H1 (cell line): ENCODE results near the gene HOXA6.

Source experiments
- ATF2 ChIP-seq: IDR thresholded peaks from 2 replicates; pipeline ENCODE4 v1.6.1; 2012; ENCODE audit warnings: low read length, inconsistent platforms
- FOSL1 ChIP-seq: IDR thresholded peaks from 2 replicates; pipeline ENCODE4 v1.6.1; 2011; ENCODE audit warnings: mild to moderate bottlenecking, low read depth, low read length, moderate library complexity; ENCODE audit not compliant: insufficient read depth
- HDAC6 ChIP-seq: IDR thresholded peaks from one replicate; pipeline ENCODE4 v1.7.1; 2012; ENCODE audit warnings: low read depth, mild to moderate bottlenecking, inconsistent platforms, low read length, moderate library complexity
- JUND ChIP-seq: IDR thresholded peaks from 2 replicates; pipeline ENCODE4 v1.6.1; 2011; ENCODE audit warnings: mild to moderate bottlenecking, improper control_type of control experiment, low read length
- POLR2A ChIP-seq, 2 experiments: IDR thresholded peaks; 1 replicate in 1 of 2; 2 replicates in 1 of 2; pipeline ENCODE4 v1.6.1; 2011; ENCODE audit warnings: low read depth in 2 of 2, low read length in 2 of 2, mild to moderate bottlenecking in 2 of 2; ENCODE audit errors: control extremely low read depth in 1 of 2
- POU5F1 ChIP-seq: IDR thresholded peaks from 2 replicates; pipeline ENCODE4 v1.6.1; 2011; ENCODE audit warnings: low read depth, mild to moderate bottlenecking, low read length, moderate library complexity
- RAD21 ChIP-seq, 2 experiments: IDR thresholded peaks in 1 of 2; conservative IDR thresholded peaks in 1 of 2; 2 replicates each; pipeline ENCODE4 v1.6.1; 2011; ENCODE audit warnings: low read depth in 2 of 2, low read length in 2 of 2, improper control_type of control experiment in 1 of 2, inconsistent platforms in 1 of 2, mild to moderate bottlenecking in 1 of 2, moderate library complexity in 1 of 2
- RXRA ChIP-seq: IDR thresholded peaks from 2 replicates; pipeline ENCODE4 v1.6.1; 2011; ENCODE audit warnings: low read depth, mild to moderate bottlenecking, low read length, moderate library complexity; ENCODE audit not compliant: insufficient read depth
- SIX5 ChIP-seq: IDR thresholded peaks from 2 replicates; pipeline ENCODE4 v1.6.1; 2011; ENCODE audit warnings: mild to moderate bottlenecking, low read depth, low read length
- SP1 ChIP-seq: IDR thresholded peaks from 2 replicates; pipeline ENCODE4 v1.6.1; 2011; ENCODE audit warnings: low read depth, low read length
- TF ChIP-seq, protein P1 (sequence below), 3 experiments: IDR thresholded peaks; 1 replicate in 2 of 3; 2 replicates in 1 of 3; pipeline versions ENCODE4 v1.5.1 to v1.6.1; 2011; ENCODE audit warnings: low read length in 3 of 3, mild to moderate bottlenecking in 3 of 3, inconsistent platforms in 2 of 3, low read depth in 1 of 3, moderate library complexity in 1 of 3; ENCODE audit not compliant: insufficient read depth in 1 of 3; ENCODE audit errors: control extremely low read depth in 1 of 3

GRCh38 chr7:27165996-27166530 is 18.5 kb upstream of the HOXA6 start:
- TF ChIP-seq, protein P1, sequence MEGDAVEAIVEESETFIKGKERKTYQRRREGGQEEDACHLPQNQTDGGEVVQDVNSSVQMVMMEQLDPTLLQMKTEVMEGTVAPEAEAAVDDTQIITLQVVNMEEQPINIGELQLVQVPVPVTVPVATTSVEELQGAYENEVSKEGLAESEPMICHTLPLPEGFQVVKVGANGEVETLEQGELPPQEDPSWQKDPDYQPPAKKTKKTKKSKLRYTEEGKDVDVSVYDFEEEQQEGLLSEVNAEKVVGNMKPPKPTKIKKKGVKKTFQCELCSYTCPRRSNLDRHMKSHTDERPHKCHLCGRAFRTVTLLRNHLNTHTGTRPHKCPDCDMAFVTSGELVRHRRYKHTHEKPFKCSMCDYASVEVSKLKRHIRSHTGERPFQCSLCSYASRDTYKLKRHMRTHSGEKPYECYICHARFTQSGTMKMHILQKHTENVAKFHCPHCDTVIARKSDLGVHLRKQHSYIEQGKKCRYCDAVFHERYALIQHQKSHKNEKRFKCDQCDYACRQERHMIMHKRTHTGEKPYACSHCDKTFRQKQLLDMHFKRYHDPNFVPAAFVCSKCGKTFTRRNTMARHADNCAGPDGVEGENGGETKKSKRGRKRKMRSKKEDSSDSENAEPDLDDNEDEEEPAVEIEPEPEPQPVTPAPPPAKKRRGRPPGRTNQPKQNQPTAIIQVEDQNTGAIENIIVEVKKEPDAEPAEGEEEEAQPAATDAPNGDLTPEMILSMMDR (IDR thresholded peaks at IDR 0.05; ENCODE audit: control extremely low read depth in 1 of 3, insufficient read depth in 1 of 3, low read depth in 1 of 3, low read length in 3 of 3) = no peak
- TF ChIP-seq ATF2 (no peak), SP1 (no peak), POLR2A (IDR thresholded peaks at IDR 0.05; ENCODE audit: control extremely low read depth in 1 of 2, low read depth in 2 of 2, low read length in 2 of 2) (no peak), FOSL1 (no peak), RXRA (no peak), JUND (no peak), HDAC6 (no peak), POU5F1 (no peak), SIX5 (no peak), RAD21 (IDR thresholded peaks at IDR 0.05 in 1 of 2, conservative IDR thresholded peaks at IDR 0.05 in 1 of 2; ENCODE audit: low read depth in 2 of 2, low read length in 2 of 2) (no peak)
